NCI-H226 (cell line): Measurements from ENCODE around the gene ALG6.

ENCODE experiments used
- DNase-seq: peaks from one replicate; pipeline ENCODE4 v3.0.0-alpha.2; 2015

The ALG6 gene

DNA sequence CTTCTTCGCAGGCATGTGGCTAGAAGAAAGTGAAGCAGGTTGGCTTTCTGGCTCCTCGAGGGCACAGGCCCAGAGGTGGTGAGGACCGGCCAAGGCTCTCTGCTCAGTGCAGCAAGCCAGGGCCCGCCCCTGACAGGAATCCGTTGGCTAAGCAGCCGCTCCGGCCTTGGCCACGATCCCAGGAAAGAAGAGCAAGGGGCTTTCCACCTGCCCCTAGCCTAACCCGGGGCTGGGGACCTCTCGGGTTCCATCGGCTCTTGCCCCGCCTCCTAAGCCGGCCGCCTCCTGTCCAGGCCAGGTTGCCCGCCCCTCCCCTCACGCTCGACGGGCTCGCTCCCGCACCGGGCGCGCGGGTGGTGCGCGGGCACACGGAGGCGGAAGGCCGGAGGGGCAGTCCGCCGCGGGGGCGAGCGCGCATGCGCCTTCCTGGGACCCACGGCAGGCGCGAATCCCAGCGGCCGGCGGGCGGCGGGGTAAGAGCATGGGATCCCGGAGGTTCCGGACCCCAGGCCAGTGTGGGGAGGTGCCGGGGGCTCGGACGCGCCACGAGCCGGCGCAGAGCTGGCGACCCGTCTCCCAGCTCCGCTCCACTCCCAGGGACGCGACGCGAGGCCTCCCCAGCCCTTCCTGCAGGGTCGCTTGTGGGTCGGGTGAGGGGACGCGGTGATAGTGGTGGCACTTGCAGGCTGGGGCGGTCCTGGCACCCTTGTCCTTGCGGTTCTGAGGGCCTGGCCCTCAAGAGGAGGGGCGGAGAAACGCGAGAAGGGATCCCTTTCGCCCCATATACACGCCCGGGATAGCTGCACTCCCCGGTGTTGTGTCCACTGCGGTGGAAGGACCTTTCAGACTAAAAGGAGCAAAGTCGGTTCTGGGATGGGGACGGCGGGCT lies at the start of gene ALG6:
TSS of gene ALG6 (plus strand) at position 413 of the 889 bp plus-strand sequence. CDS start 3,351 bp downstream, outside the sequence.
- DNase-seq, result peak; percentile 92

DNA sequence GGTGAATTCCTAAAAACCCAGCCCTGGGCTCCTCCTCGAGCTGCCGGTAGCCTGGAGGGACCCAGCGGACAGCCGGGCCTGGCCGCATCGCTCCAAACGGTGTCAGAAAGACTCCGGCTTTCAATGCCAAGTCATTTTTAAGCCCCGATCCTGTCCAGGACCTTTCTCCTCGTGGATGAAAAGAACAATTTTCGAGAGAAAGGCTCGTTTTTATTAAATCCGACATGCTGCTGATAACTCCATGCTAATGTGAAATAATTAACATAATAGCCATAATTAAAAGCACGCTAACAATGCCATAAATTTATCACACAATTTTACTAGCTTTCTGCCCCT lies 49.6 kb upstream of the ALG6 start:
- no peak for DNase-seq

DNA sequence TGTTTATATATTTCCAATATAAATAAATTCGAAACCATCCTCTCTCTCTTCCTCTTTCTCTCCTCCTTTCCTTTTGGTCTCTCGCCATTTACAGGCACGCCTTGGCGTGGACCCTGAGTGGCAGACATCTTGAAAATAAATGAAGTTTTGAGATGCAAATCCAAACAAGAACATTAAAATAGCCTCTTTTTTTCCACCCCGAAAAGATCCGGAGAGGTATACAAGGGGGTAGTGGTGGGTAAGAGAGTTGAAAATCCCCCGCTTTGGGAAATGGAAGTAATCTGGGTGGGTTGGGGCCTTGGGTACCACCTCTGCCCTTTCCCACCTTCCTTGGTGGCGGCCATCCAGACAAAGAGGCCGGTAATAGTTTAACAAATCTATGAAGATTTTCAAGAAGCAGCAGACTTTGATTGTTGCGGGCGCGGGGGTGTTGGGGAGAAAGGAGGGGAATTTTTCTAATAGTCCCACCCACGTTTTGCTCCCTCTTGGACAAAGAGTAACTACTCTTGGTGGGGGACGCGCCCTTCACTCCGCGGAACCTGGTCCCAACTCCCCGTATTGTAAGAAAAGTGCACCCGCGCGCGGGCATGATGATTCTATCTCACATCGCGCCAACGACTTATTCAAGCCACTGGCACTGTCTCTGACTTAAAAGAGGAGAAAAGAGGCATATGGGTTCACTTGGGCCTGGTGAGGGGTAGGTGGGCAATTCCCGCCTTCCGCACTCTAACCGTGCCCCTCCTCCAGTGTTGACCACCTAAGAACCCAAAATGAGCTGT lies 49.0 kb upstream of the ALG6 start:
- DNase-seq, result no peak

DNA sequence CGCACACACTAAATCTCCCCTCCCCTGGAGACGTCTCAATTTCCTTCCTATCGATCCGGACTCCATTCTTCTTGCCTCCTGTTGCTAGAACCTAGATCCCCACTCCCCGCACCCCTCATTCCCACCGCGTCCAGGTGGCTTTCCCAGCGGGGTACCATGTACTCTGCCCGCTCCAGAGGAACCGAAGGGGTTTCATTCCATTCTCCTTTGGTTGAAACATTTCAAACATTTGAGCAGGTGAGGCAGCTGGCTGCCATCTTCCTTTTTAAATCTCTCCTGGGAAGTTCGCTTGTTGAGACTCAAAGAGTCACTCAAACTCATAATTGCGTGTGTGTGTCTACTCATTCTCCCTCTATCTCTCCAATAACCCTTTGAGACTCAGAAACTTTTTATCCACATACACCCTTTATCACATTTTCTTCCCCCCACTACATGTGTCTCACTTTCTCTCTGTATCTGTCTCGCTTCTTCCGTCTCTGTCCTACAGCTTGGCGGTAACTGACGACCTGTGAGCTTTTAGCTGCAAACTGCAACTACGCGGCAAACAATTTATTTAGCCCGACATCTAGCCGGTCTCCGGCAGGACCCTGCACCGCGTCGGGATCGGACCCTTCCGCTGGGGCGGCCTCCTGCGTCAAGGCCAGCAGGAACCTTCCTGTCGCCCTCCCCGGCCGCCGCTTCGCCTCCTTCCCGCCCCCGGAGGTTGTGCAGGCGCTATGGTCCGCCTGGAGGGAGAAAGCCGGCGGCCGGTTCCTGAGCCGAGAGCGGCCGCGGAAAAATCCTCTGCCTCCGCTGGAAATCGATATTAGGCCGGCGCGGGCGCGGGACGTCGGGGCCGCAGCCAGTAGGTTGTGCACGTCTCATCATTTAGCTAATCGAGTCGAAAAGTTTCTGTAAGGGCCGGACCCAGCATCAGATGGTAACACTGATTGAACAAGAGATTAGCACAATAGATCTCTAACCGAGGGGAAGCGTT lies 48.1 kb upstream of the ALG6 start:
- no peak for DNase-seq

GRCh38 chr1:63320022-63320721 lies 47.3 kb upstream of the ALG6 start:
- no peak for DNase-seq

DNA sequence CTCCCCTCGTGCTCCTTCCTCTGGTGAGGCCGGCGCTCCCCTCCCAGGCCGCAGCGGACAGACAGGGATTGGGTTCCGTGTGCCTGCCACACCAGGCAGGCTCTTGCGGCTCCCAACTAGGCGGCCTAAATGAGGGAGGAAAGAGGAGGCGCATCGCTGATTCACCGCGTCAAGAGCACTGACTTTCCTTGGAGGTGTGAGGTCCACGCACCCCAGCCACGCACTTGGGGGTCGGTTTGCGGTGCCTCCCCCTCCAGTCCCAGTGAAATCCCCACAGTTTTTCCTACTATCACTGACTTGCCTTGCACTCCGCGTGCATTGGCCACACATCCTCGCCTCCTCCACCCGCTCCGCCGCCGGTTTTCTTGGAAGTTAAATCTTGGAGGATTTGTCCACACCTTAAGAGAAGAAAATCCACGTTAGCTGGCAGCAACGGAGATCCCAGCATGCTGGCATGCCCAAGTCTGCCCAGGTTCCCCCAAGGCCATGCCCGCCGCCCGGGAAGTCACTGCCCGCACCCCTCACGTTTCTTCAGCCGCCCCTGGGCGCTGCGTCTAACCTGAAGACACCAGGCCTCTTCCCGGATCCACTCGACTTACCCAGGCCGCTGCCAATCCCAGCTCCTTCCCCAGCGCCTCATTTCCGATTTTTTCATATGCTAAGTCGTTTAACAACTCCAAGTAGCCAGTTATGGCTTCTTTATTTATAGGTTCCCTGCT lies 46.2 kb upstream of the ALG6 start:
- no peak for DNase-seq

GRCh38 chr1:63321785-63322113 lies 45.7 kb upstream of the ALG6 start:
- no peak for DNase-seq

DNA sequence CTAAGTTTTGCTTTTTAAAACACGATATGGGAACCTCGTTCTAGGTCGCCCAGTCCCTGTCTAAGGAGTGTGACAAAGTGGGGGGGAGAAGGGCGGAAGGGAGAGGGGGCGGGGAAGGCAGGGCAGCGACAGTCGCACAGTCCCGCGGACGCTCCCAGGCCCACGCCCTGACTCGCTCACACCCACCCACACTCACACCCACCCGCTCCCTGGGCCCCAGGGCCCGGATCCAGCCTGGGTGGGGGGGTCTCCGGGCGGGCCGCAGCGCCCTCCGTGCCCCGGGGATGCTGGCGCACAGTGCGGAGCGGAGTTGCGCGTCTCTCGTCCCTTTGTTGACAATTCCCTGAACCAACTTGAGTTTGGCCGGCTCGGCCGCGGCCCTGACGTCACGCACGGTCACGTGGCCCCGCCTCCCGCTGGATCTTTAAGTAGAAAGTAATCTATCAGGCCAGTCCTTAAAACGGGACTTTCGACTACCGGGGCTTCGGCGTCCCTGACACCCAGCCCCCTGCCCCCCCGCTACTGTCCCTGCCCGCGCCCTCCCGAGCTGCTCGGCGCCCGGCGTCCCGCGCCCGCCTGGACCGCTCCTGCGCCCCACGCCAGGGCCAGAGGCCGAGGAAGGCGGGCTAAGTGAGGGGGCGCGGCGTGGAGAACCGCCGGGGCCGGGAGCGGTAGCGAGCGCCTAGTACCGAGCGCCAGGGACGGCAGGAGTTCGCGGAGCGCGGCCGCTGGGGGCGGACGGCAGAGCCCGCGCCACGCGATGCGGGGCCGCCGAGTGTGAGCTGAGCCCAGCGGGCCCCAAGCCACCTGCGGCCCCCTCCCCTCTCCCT lies 45.1 kb upstream of the ALG6 start, which contains the start of gene FOXD3:
TSS of gene FOXD3 (plus strand) at position 454 of the 830 bp plus-strand sequence. CDS start 492 bp downstream, outside the sequence.
- peak; percentile 9 for DNase-seq

DNA sequence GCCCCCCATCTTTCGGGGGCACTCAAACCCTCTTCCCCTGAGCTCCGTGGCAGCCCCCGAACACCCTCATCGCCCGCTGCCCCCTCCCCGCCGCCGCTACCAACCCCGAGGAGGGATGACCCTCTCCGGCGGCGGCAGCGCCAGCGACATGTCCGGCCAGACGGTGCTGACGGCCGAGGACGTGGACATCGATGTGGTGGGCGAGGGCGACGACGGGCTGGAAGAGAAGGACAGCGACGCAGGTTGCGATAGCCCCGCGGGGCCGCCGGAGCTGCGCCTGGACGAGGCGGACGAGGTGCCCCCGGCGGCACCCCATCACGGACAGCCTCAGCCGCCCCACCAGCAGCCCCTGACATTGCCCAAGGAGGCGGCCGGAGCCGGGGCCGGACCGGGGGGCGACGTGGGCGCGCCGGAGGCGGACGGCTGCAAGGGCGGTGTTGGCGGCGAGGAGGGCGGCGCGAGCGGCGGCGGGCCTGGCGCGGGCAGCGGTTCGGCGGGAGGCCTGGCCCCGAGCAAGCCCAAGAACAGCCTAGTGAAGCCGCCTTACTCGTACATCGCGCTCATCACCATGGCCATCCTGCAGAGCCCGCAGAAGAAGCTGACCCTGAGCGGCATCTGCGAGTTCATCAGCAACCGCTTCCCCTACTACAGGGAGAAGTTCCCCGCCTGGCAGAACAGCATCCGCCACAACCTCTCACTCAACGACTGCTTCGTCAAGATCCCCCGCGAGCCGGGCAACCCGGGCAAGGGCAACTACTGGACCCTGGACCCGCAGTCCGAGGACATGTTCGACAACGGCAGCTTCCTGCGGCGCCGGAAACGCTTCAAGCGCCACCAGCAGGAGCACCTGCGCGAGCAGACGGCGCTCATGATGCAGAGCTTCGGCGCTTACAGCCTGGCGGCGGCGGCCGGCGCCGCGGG lies 44.2 kb upstream of the ALG6 start:
- DNase-seq, result no peak

GRCh38 chr1:63323865-63324778 lies 43.3 kb upstream of the ALG6 start:
- no peak for DNase-seq

GRCh38 chr1:63324779-63325119 lies 42.7 kb upstream of the ALG6 start:
- no peak for DNase-seq

DNA sequence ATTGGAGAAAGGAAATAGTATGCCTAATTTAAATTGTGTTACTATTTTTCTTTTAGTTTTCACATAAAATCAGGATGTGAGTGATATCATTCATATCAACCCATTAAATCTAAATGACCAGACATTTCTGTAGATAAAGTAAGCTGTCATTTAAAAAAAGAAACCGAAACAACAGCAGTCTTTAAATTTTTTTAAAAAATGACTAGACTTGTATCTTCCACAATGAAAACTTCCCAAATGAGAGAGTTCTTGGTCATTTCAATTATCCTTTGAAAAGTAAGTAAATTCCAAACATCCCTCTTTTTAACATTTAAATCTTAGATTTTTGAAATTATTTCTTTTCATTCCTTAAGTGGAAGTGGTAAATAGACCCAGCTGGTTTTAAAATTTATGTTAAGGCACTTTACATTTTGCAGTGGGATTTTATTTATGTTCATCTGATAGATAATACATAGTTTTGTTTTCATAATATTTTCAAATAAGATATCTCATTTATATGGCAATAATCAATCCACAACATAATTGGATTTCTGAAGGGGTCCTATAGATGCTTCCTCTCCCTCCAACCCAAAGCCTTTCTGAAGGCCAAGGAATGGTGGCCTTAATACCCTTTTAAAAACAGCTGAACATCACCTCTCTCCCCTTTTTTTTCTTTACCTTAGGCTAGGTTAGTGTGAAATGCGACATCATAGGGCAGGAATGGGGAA lies 42.0 kb upstream of the ALG6 start:
- DNase-seq, result no peak

DNA sequence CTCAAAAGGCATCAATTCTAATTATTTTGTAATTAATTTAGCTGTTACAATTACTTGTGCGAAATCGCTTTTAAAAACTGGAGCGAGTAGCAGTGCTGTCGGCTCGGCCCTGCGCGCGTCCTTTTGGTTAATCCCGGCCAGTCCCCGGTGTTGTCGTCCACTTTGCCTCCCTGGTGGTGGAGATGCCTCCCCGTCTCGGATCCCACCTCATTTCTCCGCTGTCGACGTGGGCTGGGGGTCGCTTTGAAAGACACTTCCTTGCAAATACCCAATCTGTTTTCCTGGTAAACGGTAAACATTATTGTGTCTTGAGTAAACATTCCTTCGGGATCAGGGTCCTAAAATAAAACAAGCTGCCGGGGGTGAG lies 41.3 kb upstream of the ALG6 start:
- DNase-seq, result no peak

DNA sequence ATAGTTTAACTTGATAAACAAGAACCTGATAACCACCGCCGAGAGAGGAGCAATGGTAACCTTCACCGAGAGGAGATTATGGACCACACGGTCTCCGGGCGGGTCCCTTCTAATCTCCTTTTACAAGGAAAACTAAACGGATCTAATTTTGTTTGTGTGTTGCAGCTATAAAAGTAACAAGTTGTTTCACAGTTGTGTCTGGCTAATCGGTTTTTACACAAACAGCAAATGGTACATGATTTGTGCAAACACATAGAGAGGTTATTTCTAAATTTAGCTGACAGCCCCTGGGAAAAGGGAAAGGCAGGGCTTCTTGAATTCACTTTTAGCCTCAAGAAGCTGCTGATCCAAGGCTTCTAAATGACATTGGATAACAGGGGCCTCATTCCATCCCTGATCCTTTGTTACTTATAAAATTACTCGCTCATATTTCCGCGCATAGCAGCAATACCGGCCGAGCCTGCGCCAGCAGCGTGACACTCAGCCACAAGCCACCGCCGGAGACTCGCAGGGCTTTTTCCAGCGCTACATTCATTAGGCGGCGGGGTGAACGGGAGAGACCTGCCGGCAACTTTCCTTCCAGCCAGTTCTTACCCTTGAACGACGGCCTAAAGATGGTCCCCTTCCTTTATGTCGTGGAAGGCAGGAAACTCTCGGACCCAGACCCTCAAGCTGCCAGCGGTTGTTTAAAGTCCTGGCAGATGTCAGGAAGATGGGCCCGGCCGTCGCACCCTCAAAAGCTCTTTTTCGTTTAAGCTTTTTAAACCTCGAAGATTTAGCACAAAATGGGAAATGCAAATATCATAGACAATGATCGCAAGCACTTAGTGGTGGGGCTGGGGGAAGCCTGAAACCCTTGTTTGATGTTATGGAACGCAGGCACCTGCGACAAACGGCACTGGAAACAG lies 40.7 kb upstream of the ALG6 start:
- no peak for DNase-seq

DNA sequence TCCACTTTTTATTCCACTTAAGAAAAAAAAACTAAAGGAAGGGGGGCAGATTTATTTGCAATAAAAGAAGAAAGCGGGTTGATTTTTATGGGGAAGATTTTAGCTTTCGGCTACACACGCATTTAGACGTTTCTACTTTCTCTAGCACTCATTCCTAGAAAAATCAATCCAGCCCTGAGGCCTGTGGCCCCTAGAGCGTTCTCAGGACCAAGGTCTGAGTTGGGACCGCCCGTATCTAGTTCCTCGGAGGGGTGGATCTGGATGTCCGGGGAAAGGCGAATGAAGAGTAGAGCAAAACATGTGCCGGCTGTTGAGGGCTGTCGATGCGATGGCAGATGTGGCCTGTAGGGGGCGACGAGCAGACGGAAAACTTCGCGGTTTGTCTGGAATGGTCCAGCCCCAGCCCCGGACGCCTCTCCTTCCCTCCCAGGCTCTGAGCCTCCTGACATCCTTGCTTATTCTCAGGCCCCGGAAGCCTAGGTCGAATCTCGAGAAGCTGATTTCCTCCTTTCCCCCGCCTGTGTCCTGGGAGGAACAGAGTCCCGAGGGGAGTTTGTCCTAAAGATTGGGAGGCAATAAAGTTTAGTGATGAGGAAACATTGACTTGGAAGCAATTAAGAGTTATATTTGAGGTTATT lies 39.9 kb upstream of the ALG6 start:
- DNase-seq, result peak; percentile 45

DNA sequence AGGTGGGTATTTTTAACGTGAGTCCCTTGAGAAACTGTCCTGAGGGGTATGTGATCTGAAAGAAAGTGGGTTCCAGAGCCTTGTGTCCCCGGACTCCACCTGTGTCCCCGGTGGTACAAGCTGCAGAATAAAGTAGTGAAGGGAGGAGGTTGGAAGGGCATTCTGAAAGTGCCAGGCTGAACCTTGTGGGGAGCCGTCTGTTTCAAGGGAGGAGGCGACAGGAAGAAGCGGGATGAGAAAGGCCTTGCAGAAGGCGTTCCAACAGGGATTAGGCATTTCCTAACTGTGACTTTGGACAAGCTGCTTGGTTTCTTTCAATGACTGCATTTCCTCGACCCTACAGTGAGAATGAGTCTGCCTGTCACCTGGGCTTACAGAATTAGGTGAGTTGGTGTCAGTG lies 39.3 kb upstream of the ALG6 start:
- DNase-seq, result no peak
